HepG2 (cell line): ENCODE data around the gene EFCAB8. TPM values are rescaled to one million over a fixed set of nuclear protein-coding genes. Genes with fewer than 3 reads are reported as not detected.

Experiments used
- ADNP ChIP-seq: sonication (generic); formaldehyde crosslinking; IDR thresholded peaks from 2 replicates; pipeline ENCODE4 v1.4.0; 2020; ENCODE audit warnings: missing genetic modification reagents
- CENPX ChIP-seq: sonication (generic); formaldehyde crosslinking; IDR thresholded peaks from 2 replicates; pipeline ENCODE4 v1.9.0; 2021; ENCODE audit warnings: mild to moderate bottlenecking, missing genetic modification reagents, moderate library complexity
- HHEX ChIP-seq: IDR thresholded peaks from 2 replicates; pipeline ENCODE4 v1.6.1; 2016; ENCODE audit warnings: control low read depth
- KAT2B ChIP-seq: fragments of 150-350 bp; IDR thresholded peaks from 2 replicates; pipeline ENCODE4 v1.6.1; 2014; ENCODE audit warnings: low read depth, low read length, borderline replicate concordance
- KLF15 ChIP-seq: sonication (generic); formaldehyde crosslinking; IDR thresholded peaks from 2 replicates; pipeline ENCODE4 v1.8.1; 2023; ENCODE audit warnings: borderline replicate concordance, mild to moderate bottlenecking, inconsistent platforms, missing genetic modification reagents, mixed read lengths
- NCOA5 ChIP-seq: sonication (generic); formaldehyde crosslinking; IDR thresholded peaks from 2 replicates; pipeline ENCODE4 v1.4.0; 2020; ENCODE audit warnings: missing genetic modification reagents
- RBM39 ChIP-seq: fragments of 200-400 bp; formaldehyde crosslinking; IDR thresholded peaks from one replicate; pipeline ENCODE4 v1.6.1; 2018; ENCODE audit warnings: antibody characterized with exemption, mild to moderate bottlenecking, low read depth, low read length; ENCODE audit not compliant: poor library complexity, severe bottlenecking
- SOX6 ChIP-seq, 2 experiments: fragments of 450-650 bp in 1 of 2; sonication (generic) in 1 of 2; formaldehyde crosslinking in 1 of 2; IDR thresholded peaks; 2 replicates each; pipeline versions ENCODE4 v1.4.0 to v1.6.1; 2017 to 2020; ENCODE audit warnings: antibody characterized with exemption in 1 of 2, mild to moderate bottlenecking in 1 of 2, missing genetic modification reagents in 1 of 2
- SP5 ChIP-seq: IDR thresholded peaks from 2 replicates; pipeline ENCODE4 v1.6.1; 2016; ENCODE audit warnings: low read depth, borderline replicate concordance
- SYNCRIP ChIP-seq: fragments of 200-400 bp; formaldehyde crosslinking; IDR thresholded peaks from 2 replicates; pipeline ENCODE4 v1.6.1; 2018; ENCODE audit warnings: mild to moderate bottlenecking, low read depth, low read length; ENCODE audit not compliant: insufficient read depth
- THRA ChIP-seq: sonication (generic); formaldehyde crosslinking; IDR thresholded peaks from 2 replicates; pipeline ENCODE4 v1.4.0; 2020; ENCODE audit warnings: missing genetic modification reagents, borderline replicate concordance
- ZNF251 ChIP-seq: sonication (generic); formaldehyde crosslinking; IDR thresholded peaks from 2 replicates; pipeline ENCODE4 v1.9.0; 2021; ENCODE audit warnings: mild to moderate bottlenecking, missing genetic modification reagents
- ZNF274 ChIP-seq: sonication (generic); formaldehyde crosslinking; IDR thresholded peaks from 2 replicates; pipeline ENCODE4 v1.5.1; 2020; ENCODE audit warnings: mild to moderate bottlenecking, missing genetic modification reagents
- ZNF292 ChIP-seq: sonication (generic); formaldehyde crosslinking; IDR thresholded peaks from 2 replicates; pipeline ENCODE4 v1.8.1; 2022; ENCODE audit warnings: mild to moderate bottlenecking, low read depth, missing genetic modification reagents, borderline replicate concordance
- ZNF367 ChIP-seq: sonication (generic); formaldehyde crosslinking; IDR thresholded peaks from 2 replicates; pipeline ENCODE4 v1.4.0; 2020; ENCODE audit warnings: missing genetic modification reagents, borderline replicate concordance
- ZNF451 ChIP-seq: sonication (generic); formaldehyde crosslinking; IDR thresholded peaks from 2 replicates; pipeline ENCODE4 v1.5.0; 2020; ENCODE audit warnings: mild to moderate bottlenecking, missing genetic modification reagents
- ZNF501 ChIP-seq: sonication (generic); formaldehyde crosslinking; IDR thresholded peaks from 2 replicates; pipeline ENCODE4 v1.5.1; 2020; ENCODE audit warnings: mild to moderate bottlenecking, moderate library complexity, missing genetic modification reagents
- ZNF557 ChIP-seq: sonication (generic); formaldehyde crosslinking; IDR thresholded peaks from 2 replicates; pipeline ENCODE4 v1.4.0; 2020; ENCODE audit warnings: missing genetic modification reagents
- ZNF558 ChIP-seq: sonication (generic); formaldehyde crosslinking; IDR thresholded peaks from 2 replicates; pipeline ENCODE4 v1.9.0; 2022; ENCODE audit warnings: mild to moderate bottlenecking, missing genetic modification reagents, borderline replicate concordance
- ZNF782 ChIP-seq: sonication (generic); formaldehyde crosslinking; IDR thresholded peaks from 2 replicates; pipeline ENCODE4 v1.4.0; 2020; ENCODE audit warnings: missing genetic modification reagents, mild to moderate bottlenecking, borderline replicate concordance
- polyA plus RNA-seq, 8 experiments: library from polyadenylated mRNA; depleted of rRNA in 3 of 8; stranded (reverse) in 7 of 8; unstranded in 1 of 8; fragments of >200 nt; fragmentation: Illumina TruSeq in 4 of 8; extraction: Trizol in 4 of 8; gene quantifications; 2 replicates each; pipeline versions ENCODE4 v1.2.1 to v1.2.3, GENCODE V29; 2011 to 2016; ENCODE audit warnings: low read depth in 4 of 8, missing spikeins in 1 of 8, mixed read lengths in 1 of 8; ENCODE audit not compliant: insufficient read depth in 1 of 8
- total RNA-seq, 5 experiments: library from RNA; depleted of rRNA; stranded (reverse); fragments of >200 nt; fragmentation: Illumina TruSeq; extraction: Trizol; gene quantifications; 2 replicates each; pipeline ENCODE4 v1.2.3, GENCODE V29; 2016; ENCODE audit warnings: low read depth in 1 of 5
- TF ChIP-seq, protein P1 (sequence below): sonication (generic); formaldehyde crosslinking; IDR thresholded peaks from 2 replicates; pipeline ENCODE4 v1.5.0; 2020; ENCODE audit warnings: missing genetic modification reagents
- TF ChIP-seq, protein P2 (sequence below): sonication (generic); formaldehyde crosslinking; IDR thresholded peaks from 2 replicates; pipeline ENCODE4 v1.8.0; 2022; ENCODE audit warnings: low read depth, missing genetic modification reagents
- TF ChIP-seq, protein P3 (sequence below): sonication (generic); formaldehyde crosslinking; IDR thresholded peaks from 2 replicates; pipeline ENCODE4 v1.5.0; 2020; ENCODE audit warnings: missing genetic modification reagents, mild to moderate bottlenecking, borderline replicate concordance

EFCAB8 gene
- total and polyA plus RNA-seq, 2 of the 13 experiments (the other 11 are each of a cell fraction or from before 2014, with no cell fraction given) = 0.15 to 0.22 TPM

GRCh38 chr20:33008336-33009213 lies 149.9 kb downstream of the EFCAB8 start (continued):
- TF ChIP-seq THRA (CRISPR knock-in tag) = peak; percentile 28; the same call in 1 of the 2 replicates
- TF ChIP-seq, protein P1, sequence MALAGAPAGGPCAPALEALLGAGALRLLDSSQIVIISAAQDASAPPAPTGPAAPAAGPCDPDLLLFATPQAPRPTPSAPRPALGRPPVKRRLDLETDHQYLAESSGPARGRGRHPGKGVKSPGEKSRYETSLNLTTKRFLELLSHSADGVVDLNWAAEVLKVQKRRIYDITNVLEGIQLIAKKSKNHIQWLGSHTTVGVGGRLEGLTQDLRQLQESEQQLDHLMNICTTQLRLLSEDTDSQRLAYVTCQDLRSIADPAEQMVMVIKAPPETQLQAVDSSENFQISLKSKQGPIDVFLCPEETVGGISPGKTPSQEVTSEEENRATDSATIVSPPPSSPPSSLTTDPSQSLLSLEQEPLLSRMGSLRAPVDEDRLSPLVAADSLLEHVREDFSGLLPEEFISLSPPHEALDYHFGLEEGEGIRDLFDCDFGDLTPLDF (CRISPR knock-in tag) = no peak
- TF ChIP-seq ZNF557 = no peak
- TF ChIP-seq KAT2B = no peak
- TF ChIP-seq SYNCRIP = no peak
- peak; percentile 53 for TF ChIP-seq ADNP (CRISPR knock-in tag)
- no peak for TF ChIP-seq ZNF451 (CRISPR knock-in tag)
- TF ChIP-seq, protein P2, sequence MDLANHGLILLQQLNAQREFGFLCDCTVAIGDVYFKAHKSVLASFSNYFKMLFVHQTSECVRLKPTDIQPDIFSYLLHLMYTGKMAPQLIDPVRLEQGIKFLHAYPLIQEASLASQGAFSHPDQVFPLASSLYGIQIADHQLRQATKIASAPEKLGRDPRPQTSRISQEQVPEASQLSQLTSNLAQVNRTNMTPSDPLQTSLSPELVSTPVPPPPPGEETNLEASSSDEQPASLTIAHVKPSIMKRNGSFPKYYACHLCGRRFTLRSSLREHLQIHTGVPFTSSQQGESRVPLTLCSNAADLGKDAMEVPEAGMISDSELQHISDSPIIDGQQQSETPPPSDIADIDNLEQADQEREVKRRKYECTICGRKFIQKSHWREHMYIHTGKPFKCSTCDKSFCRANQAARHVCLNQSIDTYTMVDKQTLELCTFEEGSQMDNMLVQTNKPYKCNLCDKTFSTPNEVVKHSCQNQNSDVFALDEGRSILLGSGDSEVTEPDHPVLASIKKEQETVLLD (CRISPR knock-in tag) = 0 out of 2 replicates have a peak, but pooled peaks have one; percentile 14
- no peak for TF ChIP-seq ZNF501 (CRISPR knock-in tag)
- TF ChIP-seq ZNF558 (CRISPR knock-in tag) = peak; percentile 33; the same call in 1 of the 2 replicates
- no peak for TF ChIP-seq CENPX (CRISPR knock-in tag)
- TF ChIP-seq ZNF292 = no peak
- 0 out of 2 replicates have a peak, but pooled peaks have one; percentile 86 for TF ChIP-seq KLF15 (CRISPR knock-in tag)
- peak; percentile 24; the same call in 1 of the 2 replicates for TF ChIP-seq SP5 (CRISPR knock-in tag)
- no peak for TF ChIP-seq SOX6 (IDR thresholded peaks at IDR 0.05)
- TF ChIP-seq SOX6 (CRISPR knock-in tag; IDR thresholded peaks at IDR 0.05) = no peak
- 0 out of 2 replicates have a peak, but pooled peaks have one; percentile 61 for TF ChIP-seq ZNF367 (CRISPR knock-in tag)
- no peak for TF ChIP-seq HHEX (CRISPR knock-in tag)
- no peak for TF ChIP-seq RBM39
- TF ChIP-seq ZNF251 (CRISPR knock-in tag) = no peak; the same call in 1 of the 2 replicates
- TF ChIP-seq ZNF782 (CRISPR knock-in tag) = no peak
- 0 out of 2 replicates have a peak, but pooled peaks have one; percentile 43 for TF ChIP-seq NCOA5
- TF ChIP-seq, protein P3, sequence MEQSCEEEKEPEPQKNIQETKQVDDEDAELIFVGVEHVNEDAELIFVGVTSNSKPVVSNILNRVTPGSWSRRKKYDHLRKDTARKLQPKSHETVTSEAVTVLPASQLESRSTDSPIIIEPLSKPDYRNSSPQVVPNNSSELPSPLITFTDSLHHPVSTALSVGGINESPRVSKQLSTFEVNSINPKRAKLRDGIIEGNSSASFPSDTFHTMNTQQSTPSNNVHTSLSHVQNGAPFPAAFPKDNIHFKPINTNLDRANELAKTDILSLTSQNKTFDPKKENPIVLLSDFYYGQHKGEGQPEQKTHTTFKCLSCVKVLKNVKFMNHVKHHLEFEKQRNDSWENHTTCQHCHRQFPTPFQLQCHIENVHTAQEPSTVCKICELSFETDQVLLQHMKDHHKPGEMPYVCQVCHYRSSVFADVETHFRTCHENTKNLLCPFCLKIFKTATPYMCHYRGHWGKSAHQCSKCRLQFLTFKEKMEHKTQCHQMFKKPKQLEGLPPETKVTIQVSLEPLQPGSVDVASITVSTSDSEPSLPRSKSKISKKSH = no peak
- no peak for TF ChIP-seq ZNF274 (CRISPR knock-in tag)
